ENCODE results near the gene MBNL3.
"Not testable (repeated sequence)": the region's sequence is repeated elsewhere in the genome, so short reads cannot be mapped to it uniquely, and the experiment has no call there.

Gene MBNL3

DNA sequence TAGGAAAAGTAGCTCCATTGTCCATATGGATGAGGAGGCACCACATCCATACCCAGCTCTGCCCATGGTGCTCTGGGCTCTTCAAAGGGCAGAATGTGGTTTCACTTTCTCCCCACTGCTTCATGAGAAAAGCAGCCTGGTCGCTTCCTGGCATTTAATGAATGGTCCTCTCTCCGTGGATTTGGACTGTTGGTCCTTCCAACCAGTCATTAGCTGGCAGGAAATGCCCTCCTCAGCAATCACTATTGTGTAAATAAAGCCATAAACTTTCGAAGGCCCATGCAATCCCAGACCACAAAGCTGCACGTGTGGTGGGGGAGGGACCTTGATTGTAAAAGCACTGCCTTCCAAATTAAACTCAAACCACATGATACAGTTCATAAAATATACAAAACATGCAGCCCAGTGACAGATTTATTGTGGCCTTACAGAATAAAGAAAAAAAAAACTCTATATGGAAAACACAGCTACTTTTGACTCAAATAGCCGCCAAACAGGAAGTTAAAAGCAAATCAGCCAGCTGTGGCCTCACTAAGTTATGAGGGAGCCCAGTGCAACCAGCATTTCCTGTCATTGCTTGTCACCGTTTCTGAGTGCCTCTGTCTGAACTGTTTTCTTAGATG is 8.1 kb downstream of the MBNL3 start:
- in situ Hi-C loops (cut with HindIII; ENCODE audit: low sequenced_read_pairs) = no loop called here

DNA sequence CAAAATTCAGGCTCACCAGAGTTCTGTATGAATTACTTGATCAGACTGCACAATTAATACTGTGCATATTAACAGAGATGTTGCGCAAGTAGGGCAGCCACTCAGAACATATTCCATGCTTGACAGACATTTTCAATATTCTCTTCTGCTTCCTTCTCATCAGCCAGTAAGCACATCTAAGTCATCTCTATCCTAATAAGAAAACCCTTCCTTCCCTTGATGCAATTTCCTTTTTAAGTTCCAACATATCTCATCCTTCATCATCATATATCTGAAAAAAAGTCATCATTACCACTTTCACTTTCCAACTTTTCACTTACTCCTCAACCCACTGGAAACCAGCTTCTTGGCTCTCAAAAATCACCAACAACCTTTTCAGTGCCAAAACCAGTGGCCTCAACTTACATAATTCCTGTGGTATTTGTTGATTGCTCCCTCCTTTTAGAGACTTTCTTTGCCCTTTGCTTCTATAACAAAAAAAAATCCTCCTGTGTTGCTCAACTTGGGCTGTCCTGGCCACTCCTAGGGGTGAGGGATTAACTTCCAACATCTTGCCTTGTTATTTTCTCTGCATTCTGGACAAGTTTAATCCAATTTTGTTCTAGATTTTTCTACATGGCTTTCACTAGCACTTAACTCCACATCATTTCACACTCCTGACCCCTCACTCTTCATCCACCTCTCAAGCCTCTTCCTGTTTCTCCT is 14.1 kb downstream of the MBNL3 start:
- in situ Hi-C loops (cut with HindIII; ENCODE audit: low sequenced_read_pairs) = no loop called here

DNA sequence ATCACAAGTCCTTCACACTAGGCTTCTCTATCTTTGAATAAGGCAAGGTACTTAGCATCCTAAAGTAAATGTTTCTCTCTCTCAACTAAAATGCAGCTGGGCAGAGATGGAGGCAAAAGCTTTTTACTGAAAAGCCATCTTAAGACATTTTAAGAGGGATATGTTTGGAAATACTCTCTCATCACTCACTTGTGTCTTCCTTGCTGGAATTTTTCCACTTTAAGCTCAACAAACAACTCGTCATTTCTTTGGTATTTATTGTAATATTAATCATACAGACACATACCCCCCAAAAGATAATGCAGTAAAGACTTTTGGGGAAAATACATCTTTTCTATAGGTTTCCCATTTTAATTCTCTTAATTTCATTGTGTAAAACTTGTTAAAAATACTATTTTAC is 16.4 kb downstream of the MBNL3 start:
- in situ Hi-C loops (cut with HindIII; ENCODE audit: low sequenced_read_pairs) = no loop called here

DNA sequence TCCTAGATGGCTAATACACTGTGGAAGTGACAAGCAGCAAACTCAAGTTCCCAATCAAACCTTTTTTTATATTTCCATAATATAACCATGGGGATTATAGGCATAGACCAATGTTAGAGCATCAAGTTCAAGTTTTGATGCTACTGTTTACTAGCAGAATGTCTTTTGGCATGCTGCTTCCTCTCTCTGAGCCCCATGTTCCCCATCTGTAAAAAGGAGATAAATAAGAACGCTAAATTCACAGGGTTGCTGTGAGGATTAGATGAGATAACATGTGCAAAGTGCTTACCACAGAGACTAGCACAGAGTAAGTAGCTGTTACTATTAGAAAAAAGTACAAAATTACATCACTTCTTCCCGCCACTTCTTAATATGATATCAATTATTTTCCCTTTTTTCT is 18.0 kb downstream of the MBNL3 start:
- in situ Hi-C loops (cut with HindIII; ENCODE audit: low sequenced_read_pairs) = no loop called here

DNA sequence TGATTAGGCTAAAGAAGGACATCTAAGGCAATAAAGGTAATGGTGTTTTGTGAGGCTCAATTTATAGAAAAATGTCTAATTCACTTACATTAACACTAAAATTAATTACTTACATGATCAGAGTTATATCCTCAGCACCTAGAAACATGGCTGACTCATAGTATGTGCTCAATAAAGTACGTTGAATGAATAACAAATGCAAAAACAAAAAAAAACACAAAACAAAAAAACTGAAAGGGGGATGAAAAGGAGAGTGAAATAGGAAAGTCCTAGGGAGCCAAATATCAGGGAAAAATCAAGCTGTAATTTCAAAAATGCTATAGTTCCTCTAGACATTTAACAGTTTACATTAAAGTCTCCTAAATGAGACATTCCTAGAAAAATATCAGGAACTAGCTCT is 18.7 kb downstream of the MBNL3 start:
- in situ Hi-C loops (cut with HindIII; ENCODE audit: low sequenced_read_pairs) = no loop called here

DNA sequence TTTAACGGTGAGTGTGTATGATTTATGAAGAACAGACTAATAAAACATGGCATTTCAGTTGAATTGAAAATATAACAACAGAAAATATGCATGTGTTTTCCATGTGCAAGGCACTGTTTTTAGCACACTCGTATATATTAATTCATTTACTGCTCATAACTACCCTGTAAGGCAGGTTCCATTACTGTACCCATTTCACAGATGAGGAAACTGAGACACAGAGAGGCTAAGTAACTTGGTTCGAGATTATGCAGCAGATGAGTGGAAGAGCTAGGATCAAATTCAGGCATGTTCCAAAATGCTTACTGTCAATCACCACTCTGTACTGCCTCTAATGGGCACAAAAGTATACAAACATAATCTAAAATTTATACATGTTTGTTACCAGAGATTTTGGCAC is 20.4 kb downstream of the MBNL3 start:
- in situ Hi-C loops (cut with HindIII; ENCODE audit: low sequenced_read_pairs) = no loop called here

DNA sequence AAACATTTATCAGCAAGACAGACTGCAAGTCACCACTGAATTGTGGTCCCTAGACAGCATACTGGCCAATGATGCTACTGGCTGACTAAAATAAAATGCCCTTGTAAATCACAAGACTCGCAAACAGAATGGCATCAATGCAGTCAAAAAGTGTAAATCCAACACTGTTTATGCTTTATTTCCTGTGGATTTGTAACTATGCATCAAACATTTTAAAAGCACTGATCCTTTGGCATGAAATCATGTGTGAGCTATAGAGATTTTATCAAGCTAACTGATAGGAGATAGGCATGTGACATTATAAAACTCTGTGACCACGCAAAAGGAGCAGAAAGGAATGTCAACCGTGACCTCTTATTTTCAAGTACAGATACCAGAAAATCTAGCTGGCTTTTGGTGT is 20.8 kb downstream of the MBNL3 start:
- in situ Hi-C loops (cut with HindIII; ENCODE audit: low sequenced_read_pairs) = no loop called here

DNA sequence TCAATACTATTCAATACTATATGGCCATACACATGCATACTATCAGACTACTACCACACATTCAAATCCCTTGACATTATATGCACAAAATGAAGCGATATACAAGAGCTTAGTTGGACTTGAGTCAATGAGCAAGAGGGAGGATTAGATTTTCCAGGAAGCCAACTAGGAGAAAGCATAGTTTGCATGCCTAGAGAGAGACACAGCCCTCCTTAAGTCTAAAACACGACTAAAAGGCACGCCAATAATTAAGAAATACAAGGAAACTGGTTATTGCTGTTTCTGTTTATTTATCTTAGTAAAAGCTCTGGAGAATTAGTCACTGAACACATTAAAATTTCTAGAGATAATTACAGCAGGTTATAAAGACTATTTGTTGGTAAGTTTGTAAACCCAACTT is 21.8 kb downstream of the MBNL3 start:
- in situ Hi-C loops (cut with HindIII; ENCODE audit: low sequenced_read_pairs) = no loop called here

DNA sequence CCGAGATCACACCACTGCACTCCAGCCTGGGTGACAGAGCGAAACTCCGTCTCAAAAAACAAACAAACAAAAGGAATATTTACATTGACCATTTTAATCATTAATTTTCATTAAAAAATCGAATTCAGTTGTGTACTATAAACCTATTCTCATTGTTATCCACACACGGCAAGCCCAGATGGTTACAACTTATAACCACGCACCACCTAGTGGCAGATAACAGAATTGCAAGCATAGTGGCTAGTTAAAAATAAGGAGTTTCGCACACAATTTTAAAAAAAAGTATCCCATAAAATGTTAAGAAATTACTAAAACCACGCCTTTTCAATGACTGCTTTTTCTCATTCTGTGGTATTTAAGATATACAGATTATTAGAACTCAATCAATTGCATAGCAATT is 25.4 kb downstream of the MBNL3 start:
- in situ Hi-C loops (cut with HindIII; ENCODE audit: low sequenced_read_pairs) = no loop called here

DNA sequence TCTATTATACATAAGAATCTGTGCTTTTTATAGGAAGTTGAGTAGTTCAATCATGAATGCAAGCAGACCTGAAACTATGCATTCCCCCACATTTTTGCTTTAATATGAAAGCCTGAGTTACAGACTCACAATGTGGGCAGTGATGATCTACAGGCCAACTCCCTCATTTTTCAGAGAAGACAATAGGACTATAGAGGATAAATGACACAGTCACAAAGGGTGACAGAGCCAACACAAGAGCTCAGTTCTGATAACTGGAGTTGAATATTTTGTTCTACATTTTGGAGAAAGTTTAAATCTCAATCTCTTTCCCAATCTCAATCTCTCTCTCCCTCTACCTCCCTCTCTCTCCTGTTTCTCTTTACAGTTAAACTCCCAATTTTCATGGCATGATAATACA is 27.0 kb downstream of the MBNL3 start:
- in situ Hi-C loops (cut with HindIII; ENCODE audit: low sequenced_read_pairs) = no loop called here

DNA sequence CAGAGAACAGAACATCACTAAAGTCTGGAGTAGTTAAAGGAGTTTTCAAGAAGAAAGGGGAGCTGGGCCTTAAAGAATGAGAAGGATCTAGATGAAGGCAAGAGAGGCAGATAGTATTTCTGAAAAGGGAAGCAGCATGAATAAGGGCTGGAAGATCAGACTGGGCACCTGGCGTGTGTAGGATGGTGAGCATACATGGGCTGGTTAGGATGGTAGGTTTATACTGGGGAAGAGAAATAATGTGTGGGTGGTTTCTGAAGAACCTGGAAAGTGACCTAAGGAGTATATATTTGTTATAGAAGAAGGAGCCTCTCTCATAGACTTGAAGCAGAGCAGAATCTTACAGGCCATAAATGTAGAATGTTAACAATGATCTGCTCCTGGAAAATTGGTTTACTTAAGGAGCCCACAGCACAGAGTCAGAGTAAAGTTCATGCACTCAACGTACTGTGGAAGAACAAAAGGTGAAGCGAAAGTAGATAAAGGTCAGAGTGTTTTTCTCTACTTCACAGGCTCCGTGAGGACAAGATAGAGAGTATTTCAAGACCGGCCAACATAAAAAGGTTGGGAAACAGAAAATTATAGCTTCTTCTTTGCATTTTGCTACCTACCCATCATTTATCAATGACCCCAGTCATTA is 35.8 kb downstream of the MBNL3 start:
- in situ Hi-C loops (cut with HindIII; ENCODE audit: low sequenced_read_pairs) = no loop called here

DNA sequence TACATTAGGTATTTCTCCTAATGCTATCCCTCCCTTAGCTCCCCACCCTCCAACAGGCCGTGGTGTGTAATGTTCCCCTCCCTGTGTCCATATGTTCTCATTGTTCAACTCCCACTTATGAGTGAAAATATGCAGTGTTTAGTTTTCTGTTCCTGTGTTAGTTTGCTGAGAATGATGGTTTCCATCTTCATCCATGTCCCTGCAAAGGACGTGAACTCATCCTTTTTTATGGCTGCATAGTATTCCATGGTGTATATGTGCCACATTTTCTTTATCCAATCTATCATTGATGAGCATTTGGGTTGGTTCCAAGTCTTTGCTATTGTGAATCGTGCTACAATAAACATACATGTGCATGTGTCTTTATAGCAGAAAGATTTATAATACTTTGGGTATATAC is 42.9 kb downstream of the MBNL3 start:
- in situ Hi-C loops (cut with HindIII; ENCODE audit: low sequenced_read_pairs) = not testable (repeated sequence)

DNA sequence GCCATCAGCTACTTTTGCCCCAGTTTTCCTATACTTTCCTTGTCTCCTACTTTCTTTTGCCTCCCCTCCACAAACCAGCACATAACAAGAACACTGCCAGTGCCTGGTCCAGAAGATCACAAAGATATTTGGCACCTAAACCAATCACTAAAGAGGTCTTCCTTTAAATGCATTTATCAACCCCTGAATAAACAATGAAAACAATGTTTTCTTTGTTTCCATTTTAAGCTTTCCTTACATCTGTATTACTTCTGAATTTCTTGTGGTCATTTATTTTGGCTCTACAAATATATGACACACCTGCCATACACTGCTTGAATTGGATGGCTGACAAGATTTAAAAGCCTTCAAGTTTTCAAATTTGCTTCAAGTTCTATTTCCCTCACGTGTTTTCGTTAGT is 43.9 kb downstream of the MBNL3 start:
- in situ Hi-C loops (cut with HindIII; ENCODE audit: low sequenced_read_pairs) = no loop called here

DNA sequence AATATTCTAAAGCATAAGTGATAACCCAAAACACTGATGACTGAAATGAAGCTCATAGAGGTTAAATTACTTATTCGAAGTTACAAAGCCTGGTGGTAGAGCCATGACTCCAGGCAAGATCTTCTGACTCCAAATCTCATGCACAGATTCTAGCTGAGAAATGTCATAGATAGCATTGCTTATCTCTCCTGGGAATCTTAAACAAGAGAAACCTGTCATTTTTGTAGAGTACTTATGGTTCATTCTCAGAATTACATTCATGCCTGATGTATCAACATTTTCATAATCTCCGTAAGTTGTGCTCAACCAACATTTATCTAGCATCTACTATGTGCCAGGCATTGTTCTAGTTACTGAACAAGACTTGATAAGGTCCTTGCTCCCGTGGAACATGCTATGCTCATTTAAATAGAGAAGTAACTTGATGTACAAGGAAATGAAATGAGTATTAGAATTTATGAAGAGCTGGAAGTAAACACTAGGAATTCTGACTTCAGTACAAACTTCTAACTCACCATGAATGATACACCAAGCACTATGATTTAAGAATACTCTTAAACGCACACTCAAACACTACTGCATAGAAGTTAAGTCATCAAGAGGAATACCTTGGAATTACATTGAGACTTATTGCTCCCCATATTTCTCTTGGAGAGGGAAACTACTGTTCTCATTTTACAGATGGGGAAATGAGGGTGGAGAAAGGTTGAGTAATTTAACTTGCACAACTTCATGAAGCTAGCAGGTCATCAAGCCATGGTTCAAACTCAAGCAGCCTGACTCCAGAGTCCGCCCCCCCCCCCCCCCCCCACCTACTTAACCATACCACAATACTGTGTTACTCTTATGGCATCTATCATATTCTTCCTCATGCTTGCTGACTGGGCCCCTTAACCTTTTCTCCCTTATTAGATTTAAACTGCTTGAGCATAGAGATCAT is 45.4 kb downstream of the MBNL3 start:
- in situ Hi-C loops (cut with HindIII; ENCODE audit: low sequenced_read_pairs) = no loop called here

DNA sequence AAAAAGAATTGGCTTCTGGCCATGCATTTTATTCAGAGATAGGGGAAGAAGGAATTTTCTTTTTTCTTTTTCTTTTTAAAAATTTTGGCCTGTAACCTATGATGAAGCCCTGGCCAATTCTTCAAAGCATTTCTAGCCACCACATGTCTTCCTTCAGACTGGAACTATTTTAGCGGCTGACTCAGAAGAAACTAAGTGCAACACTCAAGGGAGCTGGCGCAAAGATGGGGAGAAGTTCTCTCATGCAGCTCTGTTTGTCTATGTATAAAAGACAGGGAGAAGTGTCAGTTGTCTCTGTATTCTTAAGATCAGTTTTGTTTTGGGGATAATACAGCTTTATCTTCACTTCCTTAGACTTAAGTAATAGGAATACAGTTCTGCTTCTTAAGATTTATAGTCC is 46.1 kb downstream of the MBNL3 start:
- in situ Hi-C loops (cut with HindIII; ENCODE audit: low sequenced_read_pairs) = no loop called here

DNA sequence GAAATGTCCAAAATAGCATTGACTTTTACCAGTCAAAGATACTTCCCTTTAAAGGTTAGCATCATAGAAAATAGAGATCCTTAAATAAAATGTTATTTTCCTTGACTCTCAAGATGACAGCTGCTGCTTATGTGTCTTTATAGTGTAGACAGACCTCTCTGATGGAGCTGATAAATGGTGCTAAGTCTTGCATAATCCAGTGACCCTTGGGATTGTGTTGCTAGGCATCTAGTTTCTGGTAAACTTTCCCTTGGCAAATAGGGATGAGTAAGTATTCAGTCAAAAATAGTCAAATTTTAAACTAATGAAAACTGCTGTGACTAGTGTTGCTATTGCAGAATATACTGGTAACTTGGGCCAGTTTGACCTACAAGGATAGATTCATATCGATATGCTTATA is 53.6 kb downstream of the MBNL3 start:
- in situ Hi-C loops (cut with HindIII; ENCODE audit: low sequenced_read_pairs) = no loop called here

DNA sequence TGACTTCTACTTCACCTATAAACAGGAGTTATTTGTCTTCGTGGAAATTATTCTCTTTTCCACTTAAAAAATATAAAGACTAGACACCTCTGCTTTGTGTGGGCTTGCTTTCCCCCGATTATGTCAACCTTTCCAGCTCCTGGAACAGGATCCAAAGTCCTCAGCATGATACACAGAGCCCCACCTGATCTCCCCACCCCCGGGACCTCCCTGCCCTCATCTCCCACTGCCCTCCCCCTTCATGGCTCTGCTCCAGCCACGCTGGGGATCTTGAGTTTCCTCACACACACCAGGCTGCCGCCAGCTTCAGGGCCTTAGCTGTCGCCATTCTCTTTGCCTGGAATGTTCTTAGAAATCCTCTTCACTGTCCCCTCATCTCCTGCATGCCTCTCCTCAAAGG is 55.3 kb downstream of the MBNL3 start:
- in situ Hi-C loops (cut with HindIII; ENCODE audit: low sequenced_read_pairs) = no loop called here

DNA sequence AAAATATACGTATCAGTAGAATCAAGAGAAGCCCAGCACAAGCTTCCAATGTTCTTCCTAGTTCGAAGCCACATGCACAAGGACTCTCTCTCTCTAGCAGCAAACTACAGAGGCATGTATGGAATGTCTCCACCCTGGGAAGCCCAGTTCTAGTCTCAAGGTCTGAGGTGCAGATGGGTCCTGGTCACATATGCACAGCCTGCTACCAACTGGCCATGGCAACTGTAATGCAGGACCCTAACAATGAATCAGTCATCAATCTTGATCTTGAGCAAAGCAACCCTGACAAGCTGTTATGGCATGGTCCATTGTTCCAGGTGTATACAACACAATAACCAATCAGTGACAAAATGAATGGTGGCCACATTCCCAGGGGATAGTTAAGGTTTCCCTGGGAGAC is 55.8 kb downstream of the MBNL3 start:
- in situ Hi-C loops (cut with HindIII; ENCODE audit: low sequenced_read_pairs) = no loop called here

DNA sequence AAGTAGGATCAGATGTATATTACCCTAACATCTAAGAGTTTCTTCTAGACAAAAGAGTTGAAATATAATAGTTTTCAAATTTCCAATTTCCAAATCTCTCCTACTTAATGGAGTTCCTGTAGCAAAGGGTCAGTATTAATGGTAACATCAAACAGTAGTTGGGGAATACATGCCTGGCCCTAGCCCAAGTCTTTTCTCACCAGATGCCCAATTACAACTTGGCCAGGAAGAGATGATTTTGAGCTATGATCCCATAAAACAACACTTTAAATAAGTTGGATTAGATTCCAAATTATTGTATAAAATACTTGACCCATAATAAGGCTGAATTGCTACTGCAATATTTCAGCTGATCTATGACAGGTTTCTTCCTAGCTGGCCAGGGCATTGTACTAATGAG is 59.9 kb downstream of the MBNL3 start:
- in situ Hi-C loops (cut with HindIII; ENCODE audit: low sequenced_read_pairs) = no loop called here

DNA sequence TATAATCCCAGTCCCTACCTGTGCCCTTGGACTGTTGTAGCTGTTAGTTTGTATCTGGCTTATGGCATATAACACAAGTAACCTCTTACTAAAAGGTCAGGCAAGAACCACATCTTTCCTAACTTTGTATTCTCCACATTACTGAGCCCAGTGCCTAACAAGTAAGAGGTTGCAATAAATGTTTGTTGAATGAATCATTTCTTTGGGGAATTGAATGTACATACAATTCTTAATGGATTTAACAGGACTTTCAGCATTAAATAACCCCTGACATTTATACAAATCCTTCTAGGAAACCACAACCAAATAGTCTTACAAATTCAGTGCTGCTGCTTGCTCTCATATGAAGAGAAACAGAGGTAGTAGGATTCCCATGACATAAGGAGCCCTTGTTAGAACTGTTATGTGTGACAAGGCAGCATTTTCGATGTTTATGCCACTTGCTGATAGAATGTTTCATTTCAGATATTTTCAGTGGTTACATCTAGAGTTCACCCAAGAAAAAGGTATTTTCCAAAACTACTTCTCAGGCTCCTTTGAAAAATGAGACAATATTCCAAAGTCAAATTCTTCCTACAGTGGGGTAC is 62.0 kb downstream of the MBNL3 start:
- in situ Hi-C loops (cut with HindIII; ENCODE audit: low sequenced_read_pairs) = no loop called here

DNA sequence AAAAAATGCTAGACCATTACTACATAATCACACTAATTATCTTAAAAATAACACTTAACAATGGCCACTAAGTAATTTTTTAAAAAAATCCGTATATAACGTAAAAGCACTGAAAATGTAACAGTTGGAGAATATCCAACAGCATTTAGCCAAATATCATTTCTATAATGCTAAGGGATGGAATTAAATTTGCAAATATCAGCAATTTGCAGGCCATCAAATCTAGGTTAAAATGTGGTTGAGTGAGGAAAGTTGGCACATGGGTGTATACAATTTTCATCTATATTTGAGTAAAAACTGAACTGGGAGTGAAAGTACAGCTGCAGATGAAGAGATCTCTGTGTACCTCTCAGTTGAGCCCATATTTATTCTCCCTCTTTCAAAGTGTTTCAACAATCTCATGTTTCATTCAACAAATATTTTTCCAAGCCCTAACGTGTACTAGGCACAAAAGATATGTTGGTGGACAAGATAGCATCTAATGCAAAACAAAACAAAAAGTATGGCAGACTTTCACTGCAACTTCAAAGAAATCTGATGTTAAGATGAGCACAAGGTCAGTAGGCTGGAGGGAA is 63.0 kb downstream of the MBNL3 start:
- in situ Hi-C loops (cut with HindIII; ENCODE audit: low sequenced_read_pairs) = no loop called here
